Gastroesophageal sphincter (tissue), 4 donors: ENCODE results near the gene BDNF. TPM values are rescaled to one million over a fixed set of nuclear protein-coding genes. Genes with fewer than 3 reads are reported as not detected.
"Not testable (repeated sequence)": the region's sequence is repeated elsewhere in the genome, so short reads cannot be mapped to it uniquely, and the experiment has no call there.

Experiments
- ATAC-seq: fragments of 150-250 bp; one replicate; pipeline ENCODE4 v1.9.1; 2016; ENCODE audit warnings: mild to moderate bottlenecking, moderate library complexity
- H3K27ac ChIP-seq, 4 donors: fragments of 200-600 bp; sonication (generic) in 3 of 4; 1 replicate in 3 of 4; 2 replicates in 1 of 4; pipeline ENCODE4 v1.5.1; 2016 to 2019
- H3K27me3 ChIP-seq: fragments of 200-600 bp; sonication (generic); one replicate; pipeline ENCODE4 v1.5.1; 2019
- H3K36me3 ChIP-seq, 2 donors: fragments of 200-600 bp; sonication (generic); one replicate each; pipeline ENCODE4 v1.5.1; 2019; ENCODE audit warnings: control low read depth in 1 of 2
- H3K4me1 ChIP-seq, 3 donors: fragments of 200-600 bp; sonication (generic); 1 replicate in 2 of 3; 2 replicates in 1 of 3; pipeline ENCODE4 v1.5.1; 2016 to 2019; ENCODE audit warnings: control low read depth in 2 of 3
- H3K4me3 ChIP-seq, 2 donors: fragments of 200-600 bp; sonication (generic); one replicate each; pipeline ENCODE4 v1.5.1; 2019; ENCODE audit warnings: mild to moderate bottlenecking in 1 of 2, moderate library complexity in 1 of 2
- H3K9me3 ChIP-seq, 3 donors: fragments of 200-600 bp; sonication (generic); one replicate each; pipeline ENCODE4 v1.5.1; 2017 to 2019; ENCODE audit warnings: control low read depth in 2 of 3
- EP300 ChIP-seq: sonication (generic); formaldehyde crosslinking; IDR thresholded peaks from one replicate; pipeline ENCODE4 v1.6.1; 2017; ENCODE audit warnings: antibody characterized with exemption, mild to moderate bottlenecking
- POLR2A ChIP-seq, 2 donors: fragments of 450-650 bp; IDR thresholded peaks; one replicate each; pipeline ENCODE4 v1.6.1; 2017; ENCODE audit warnings: antibody characterized with exemption in 2 of 2, mild to moderate bottlenecking in 2 of 2, moderate library complexity in 1 of 2
- POLR2AphosphoS5 ChIP-seq: sonication (generic); formaldehyde crosslinking; IDR thresholded peaks from one replicate; pipeline ENCODE4 v1.6.1; 2017; ENCODE audit warnings: antibody characterized with exemption
- WGBS, 2 donors: methylation state at CpG; one replicate each; pipeline ENCODE4 v1.1.5; 2018; ENCODE audit warnings: low coverage in 1 of 2; 5-methylcytosine and 5-hydroxymethylcytosine counted together
- total RNA-seq, 4 donors: library from RNA; depleted of rRNA; stranded (reverse); fragments of >200 nt; gene quantifications; one replicate each; pipeline ENCODE4 v1.1.0, GENCODE V29; 2016
- TF ChIP-seq, protein P1 (sequence below), 4 experiments: fragments of 200-600 bp in 2 of 4; fragments of 450-650 bp in 2 of 4; sonication (generic) in 1 of 4; IDR thresholded peaks; one replicate each; pipeline ENCODE4 v1.5.1; 2017 to 2019; ENCODE audit warnings: antibody characterized with exemption in 4 of 4, mild to moderate bottlenecking in 2 of 4, moderate library complexity in 2 of 4

Gene BDNF
- total RNA-seq, 4 donors from 2014 or later = 0.31 to 0.62 (median 0.37) TPM; not detected in 1

DNA sequence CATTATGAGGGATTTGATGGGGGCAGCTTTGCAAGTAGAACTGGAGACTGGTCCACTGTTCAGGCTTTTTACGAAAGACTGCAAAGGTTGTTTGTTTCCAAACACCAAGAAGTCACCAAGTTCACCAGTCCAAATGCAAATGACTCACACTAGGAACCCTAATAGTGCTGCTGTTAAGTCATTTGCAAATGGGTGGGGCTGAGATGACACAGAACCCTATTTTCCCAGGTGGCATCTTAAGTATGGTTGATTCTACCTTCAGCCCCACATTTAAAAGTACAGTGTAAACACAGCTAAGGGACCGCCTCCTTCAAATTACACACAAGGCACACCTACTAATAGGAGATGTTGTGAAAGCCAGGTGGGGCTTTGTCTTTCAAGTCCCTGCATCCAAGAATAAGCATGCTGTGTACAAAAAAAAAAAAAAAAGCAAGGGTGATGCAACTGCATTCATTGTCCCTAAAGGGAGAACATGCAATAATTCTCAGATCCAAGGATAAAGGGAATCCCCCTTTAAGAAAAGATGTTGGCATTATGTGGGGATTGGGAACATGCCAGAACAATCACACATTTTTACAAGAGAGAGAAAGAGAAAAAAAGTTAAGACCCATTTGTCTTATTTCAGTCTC, 27.3 kb downstream of the BDNF start:
- no peak overlapping the region for H3K4me3 ChIP-seq
- WGBS, 2 donors = 100% methylated on average over 2 of the region's 2 CpGs; no CpG with 5 or more reads in 1 of the 2 donors
- H3K36me3 ChIP-seq = no peaks in the 10 kb centered on the region
- no peak for ATAC-seq
- no peak overlapping the region for H3K27ac ChIP-seq
- peaks cover 0 to 5% (median 0%) of the 10 kb centered on the region in 3 donors for H3K9me3 ChIP-seq
- H3K4me1 ChIP-seq = no peaks in the 10 kb centered on the region
- H3K27me3 ChIP-seq = no peaks in the 10 kb centered on the region
- no peak for TF ChIP-seq POLR2AphosphoS5
- TF ChIP-seq, protein P1, sequence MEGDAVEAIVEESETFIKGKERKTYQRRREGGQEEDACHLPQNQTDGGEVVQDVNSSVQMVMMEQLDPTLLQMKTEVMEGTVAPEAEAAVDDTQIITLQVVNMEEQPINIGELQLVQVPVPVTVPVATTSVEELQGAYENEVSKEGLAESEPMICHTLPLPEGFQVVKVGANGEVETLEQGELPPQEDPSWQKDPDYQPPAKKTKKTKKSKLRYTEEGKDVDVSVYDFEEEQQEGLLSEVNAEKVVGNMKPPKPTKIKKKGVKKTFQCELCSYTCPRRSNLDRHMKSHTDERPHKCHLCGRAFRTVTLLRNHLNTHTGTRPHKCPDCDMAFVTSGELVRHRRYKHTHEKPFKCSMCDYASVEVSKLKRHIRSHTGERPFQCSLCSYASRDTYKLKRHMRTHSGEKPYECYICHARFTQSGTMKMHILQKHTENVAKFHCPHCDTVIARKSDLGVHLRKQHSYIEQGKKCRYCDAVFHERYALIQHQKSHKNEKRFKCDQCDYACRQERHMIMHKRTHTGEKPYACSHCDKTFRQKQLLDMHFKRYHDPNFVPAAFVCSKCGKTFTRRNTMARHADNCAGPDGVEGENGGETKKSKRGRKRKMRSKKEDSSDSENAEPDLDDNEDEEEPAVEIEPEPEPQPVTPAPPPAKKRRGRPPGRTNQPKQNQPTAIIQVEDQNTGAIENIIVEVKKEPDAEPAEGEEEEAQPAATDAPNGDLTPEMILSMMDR (IDR thresholded peaks at IDR 0.05) = no peak
- no peak for TF ChIP-seq POLR2A (IDR thresholded peaks at IDR 0.05)
- no peak for TF ChIP-seq EP300

DNA sequence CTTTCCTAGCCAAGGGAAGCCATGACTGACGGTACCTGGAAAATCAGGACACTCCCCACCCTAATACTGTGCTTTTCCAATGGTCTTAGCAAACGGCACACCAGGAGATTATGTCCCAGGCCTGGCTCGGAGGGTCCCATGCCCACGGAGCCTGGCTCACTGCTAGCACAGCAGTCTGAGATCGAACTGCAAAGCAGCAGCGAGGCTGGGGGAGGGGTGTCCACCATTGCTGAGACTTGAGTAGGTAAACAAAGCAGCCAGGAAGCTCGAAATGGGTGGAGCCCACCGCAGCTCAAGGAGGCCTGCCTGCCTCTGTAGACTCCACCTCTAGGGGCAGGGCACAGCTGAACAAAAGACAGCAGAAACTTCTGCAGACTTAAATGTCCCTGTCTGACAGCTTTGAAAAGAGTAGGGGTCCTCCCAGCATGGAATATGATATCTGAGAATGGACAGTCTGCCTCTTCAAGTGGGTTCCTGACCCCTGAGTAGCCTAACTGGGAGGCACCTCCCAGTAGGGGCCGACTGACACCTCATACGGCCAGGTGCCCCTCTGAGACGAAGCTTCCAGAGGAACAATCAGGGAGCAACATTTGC, 34.6 kb downstream of the BDNF start:
- not testable (repeated sequence) for H3K27me3 ChIP-seq, H3K4me1 ChIP-seq, H3K9me3 ChIP-seq, H3K4me3 ChIP-seq, ATAC-seq, H3K27ac ChIP-seq
- H3K36me3 ChIP-seq = peaks cover 0 to 12% of the 10 kb centered on the region in 2 donors
- 100% methylated on average over 1 of the region's 11 CpGs for WGBS, 2 donors

DNA sequence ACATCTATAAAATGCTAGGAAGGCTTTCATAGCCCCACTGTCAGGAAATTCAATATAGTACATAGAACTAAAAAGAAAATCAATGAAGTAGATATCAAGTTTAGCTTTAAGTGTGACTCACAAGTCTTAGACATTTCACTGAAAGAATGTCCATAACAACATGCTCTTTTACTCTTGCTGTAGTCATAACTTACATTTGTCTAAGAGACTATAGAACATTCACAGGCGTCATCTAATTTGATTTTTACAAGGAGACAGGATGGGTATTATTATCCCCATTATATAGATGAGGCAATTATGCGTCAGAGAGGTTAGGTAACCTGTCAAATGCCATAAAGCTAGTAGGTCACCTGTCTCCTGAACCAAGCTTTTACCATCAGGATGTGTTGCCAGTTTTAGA, 36.9 kb downstream of the BDNF start:
- Histone ChIP-seq H3K27me3 (no peaks in the 10 kb centered on the region), H3K4me1 (no peaks in the 10 kb centered on the region), H3K27ac (no peak overlapping the region), H3K4me3 (no peak overlapping the region), H3K36me3 (peaks cover 0 to 27% of the 10 kb centered on the region in 2 donors), H3K9me3 (no peaks in the 10 kb centered on the region)
- 97% methylated on average over 2 of the region's 2 CpGs; no CpG with 5 or more reads in 1 of the 2 donors for WGBS, 2 donors
- TF ChIP-seq, protein P1 (IDR thresholded peaks at IDR 0.05) = no peak
- TF ChIP-seq POLR2AphosphoS5 = no peak
- TF ChIP-seq POLR2A (IDR thresholded peaks at IDR 0.05) = no peak
- TF ChIP-seq EP300 = no peak
- ATAC-seq = no peak

DNA sequence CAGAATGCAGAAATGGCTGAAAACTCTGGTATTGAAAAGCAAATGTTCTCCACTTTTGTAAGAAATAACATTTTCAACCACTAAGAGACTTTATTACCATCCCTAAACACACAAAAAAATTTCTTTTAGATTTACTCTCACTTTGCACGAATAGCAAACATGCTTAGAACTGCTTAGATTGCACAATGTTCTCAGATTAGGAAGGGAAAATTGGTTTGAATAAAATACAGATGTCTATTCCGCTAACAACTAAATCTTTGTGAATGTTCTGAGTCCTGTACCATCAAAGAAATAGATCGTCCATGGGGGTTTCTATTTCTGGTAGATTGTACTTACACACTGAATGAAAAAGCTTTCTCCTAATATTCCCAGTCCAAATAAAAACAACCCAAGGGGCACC, 40.1 kb downstream of the BDNF start:
- H3K36me3 ChIP-seq = peaks cover 0 to 34% of the 10 kb centered on the region in 2 donors
- no peaks in the 10 kb centered on the region for H3K9me3 ChIP-seq
- no peak for ATAC-seq
- H3K27me3 ChIP-seq = no peaks in the 10 kb centered on the region
- no peaks in the 10 kb centered on the region for H3K4me1 ChIP-seq
- no peak for TF ChIP-seq POLR2A (IDR thresholded peaks at IDR 0.05)
- TF ChIP-seq POLR2AphosphoS5 = no peak
- TF ChIP-seq EP300 = no peak
- TF ChIP-seq, protein P1 (IDR thresholded peaks at IDR 0.05) = no peak
- WGBS, 2 donors = 76 to 80% methylated on average over 3 of the region's 3 CpGs
- H3K27ac ChIP-seq = no peak overlapping the region
- no peak overlapping the region for H3K4me3 ChIP-seq

DNA sequence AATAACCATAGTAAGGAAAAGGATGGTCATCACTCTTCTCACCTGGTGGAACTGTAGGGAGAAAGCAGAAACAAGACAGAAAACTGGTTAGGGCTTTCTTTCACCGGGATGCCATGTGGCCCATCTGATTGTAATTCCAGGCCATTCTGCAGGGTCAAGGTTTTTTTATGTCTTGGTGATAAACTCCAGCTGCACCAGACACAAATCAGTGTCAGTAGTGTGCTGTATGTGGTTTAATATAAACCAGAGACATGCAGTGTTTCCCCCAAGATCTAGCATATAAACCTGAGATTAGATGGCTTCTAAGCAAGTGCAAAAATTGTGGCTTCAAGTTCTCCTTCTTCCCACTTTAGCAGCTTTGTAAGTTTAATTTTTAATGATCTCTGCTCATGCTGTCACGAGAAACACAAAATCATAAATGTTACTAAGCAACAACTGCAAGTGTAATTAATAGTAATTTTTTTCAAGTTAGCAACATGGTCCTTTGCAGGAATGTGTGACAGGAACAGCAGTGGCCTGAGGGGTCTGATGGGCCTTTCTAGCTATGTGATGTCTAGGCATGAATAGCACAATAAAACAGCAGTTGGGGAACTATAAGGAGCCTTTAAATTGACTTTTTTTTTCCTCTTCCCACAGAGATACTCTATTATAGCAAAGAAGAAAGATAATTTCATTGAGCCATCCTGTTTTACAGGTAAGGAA, 41.6 kb downstream of the BDNF start:
- no peaks in the 10 kb centered on the region for H3K27me3 ChIP-seq
- H3K27ac ChIP-seq = no peak overlapping the region
- no peaks in the 10 kb centered on the region for H3K4me1 ChIP-seq
- ATAC-seq = no peak
- H3K9me3 ChIP-seq = no peaks in the 10 kb centered on the region
- H3K4me3 ChIP-seq = no peak overlapping the region
- no peak for TF ChIP-seq EP300
- TF ChIP-seq POLR2A (IDR thresholded peaks at IDR 0.05) = no peak
- TF ChIP-seq, protein P1 (IDR thresholded peaks at IDR 0.05) = no peak
- no peak for TF ChIP-seq POLR2AphosphoS5
- H3K36me3 ChIP-seq = peaks cover 0 to 34% of the 10 kb centered on the region in 2 donors
- WGBS, 2 donors = 58 to 78% methylated on average over 1 to 2 of the region's 2 CpGs
